RWPE1 (cell line): Measurements from ENCODE around the gene IQCK.

Experiments
- CTCF ChIA-PET: fragments of 350-600 bp; sonication (Branson Sonifier 250); formaldehyde crosslinking; extraction: SDS; loops from one replicate; lab custom pipeline; 2021; lab: Yijun Ruan, JAX
- POLR2A ChIA-PET: fragments of 400-600 bp; formaldehyde crosslinking; extraction: SDS; loops from one replicate; lab custom pipeline; 2020; ENCODE audit warnings: antibody characterized with exemption; ENCODE audit not compliant: low non-redundant PET; lab: Yijun Ruan, JAX
- DNase-seq: peaks from one replicate; pipeline ENCODE4 v3.0.0; 2012; ENCODE audit warnings: low spot score
- H3K27ac ChIP-seq: fragments of 450-650 bp; 2 replicates; pipeline ENCODE4 v1.5.1; 2017
- CTCF ChIP-seq: fragments of 450-650 bp; conservative IDR thresholded peaks from 2 replicates; pipeline ENCODE4 v1.5.1; 2017; ENCODE audit warnings: low read depth, mild to moderate bottlenecking

IQCK gene

GRCh38 chr16:19850131-19850817 is 132.2 kb downstream of the IQCK start:
- POLR2A ChIA-PET, result no interaction called here
- CTCF ChIA-PET, result interaction anchor here (0.9 kb wide), 1 partner anchor 14 kb away, joined by 6 read pairs; no protein-coding TSS in a partner anchor
- no peak for DNase-seq
- no peak overlapping the region for H3K27ac ChIP-seq
- TF ChIP-seq CTCF, result no peak

- no peak for DNase-seq
- ChIA-PET POLR2A (no interaction called here), CTCF (interaction anchor here (0.5 to 1.7 kb wide), 2 partner anchors 12 to 17 kb away, joined by 3 to 4 read pairs; no protein-coding TSS in a partner anchor)
- TF ChIP-seq CTCF, result no peak
- H3K27ac ChIP-seq, result no peak overlapping the region
Measured at GRCh38 chr16:19851476-19851875, 133.4 kb downstream of the IQCK start.

GRCh38 chr16:19853132-19853741 is 135.2 kb downstream of the IQCK start:
- no peak for TF ChIP-seq CTCF
- no peak overlapping the region for H3K27ac ChIP-seq
- ChIA-PET POLR2A (no interaction called here), CTCF (interaction anchor here (0.7 to 1.7 kb wide), 3 partner anchors 10 to 45 kb away, joined by 3 to 4 read pairs (median 4); no protein-coding TSS in a partner anchor)
- DNase-seq, result no peak

- ChIA-PET POLR2A (no interaction called here), CTCF (interaction anchor here (0.7 to 1.2 kb wide), 2 partner anchors 33 to 45 kb away, joined by 3 to 4 read pairs; no protein-coding TSS in a partner anchor)
- DNase-seq, result no peak
- no peak for TF ChIP-seq CTCF
- no peak overlapping the region for H3K27ac ChIP-seq
Measured at GRCh38 chr16:19853742-19854542, 135.9 kb downstream of the IQCK start.

- ChIA-PET CTCF (no interaction called here), POLR2A (no interaction called here)
- TF ChIP-seq CTCF, result no peak
- H3K27ac ChIP-seq, result no peak overlapping the region
- no peak for DNase-seq
Measured at GRCh38 chr16:19854543-19854876, 136.4 kb downstream of the IQCK start.

- ChIA-PET CTCF (no interaction called here), POLR2A (no interaction called here)
- no peak overlapping the region for H3K27ac ChIP-seq
- DNase-seq, result no peak
- TF ChIP-seq CTCF, result no peak
Measured at GRCh38 chr16:19856120-19856519, 138.0 kb downstream of the IQCK start.
